Neural cell (in vitro differentiated cells): Measurements from ENCODE around the gene LYSMD3. TPM values are rescaled to one million over a fixed set of nuclear protein-coding genes. Genes with fewer than 3 reads are reported as not detected.

ENCODE experiments used
- H2AFZ ChIP-seq: fragments of 200-600, 300-800 bp; sonication (generic), shearing (Covaris generic); 2 replicates; pipeline ENCODE4 v1.6.0; 2014; ENCODE audit warnings: low read depth, mild to moderate bottlenecking, antibody characterized with exemption, low read length, moderate library complexity
- H3F3A ChIP-seq: fragments of 200-600 bp; shearing (Covaris generic); 2 replicates; pipeline ENCODE4 v1.6.1; 2016; ENCODE audit warnings: mild to moderate bottlenecking, moderate library complexity, mixed read lengths, antibody characterized with exemption, low read length; ENCODE audit not compliant: insufficient read depth, poor library complexity, severe bottlenecking
- H3K27ac ChIP-seq: fragments of 200-600, 300-800 bp; sonication (generic), shearing (Covaris generic); 2 replicates; pipeline ENCODE4 v1.5.1; 2014; ENCODE audit warnings: mild to moderate bottlenecking, low read length, moderate library complexity
- H3K27me3 ChIP-seq: fragments of 300-800, 200-600 bp; sonication (generic), shearing (Covaris generic); 2 replicates; pipeline ENCODE4 v1.6.0; 2014; ENCODE audit warnings: mild to moderate bottlenecking, low read depth, low read length, moderate library complexity; ENCODE audit not compliant: insufficient read depth
- H3K36me3 ChIP-seq: fragments of 300-800, 200-600 bp; sonication (generic), shearing (Covaris generic); 2 replicates; pipeline ENCODE4 v1.5.1; 2014; ENCODE audit warnings: mild to moderate bottlenecking, antibody characterized with exemption, low read length, moderate library complexity; ENCODE audit not compliant: insufficient read depth
- H3K4me2 ChIP-seq: fragments of 300-800, 200-600 bp; sonication (generic), shearing (Covaris generic); 2 replicates; pipeline ENCODE4 v1.6.0; 2014; ENCODE audit warnings: mild to moderate bottlenecking, low read length
- H3K4me3 ChIP-seq: fragments of 300-800, 200-600 bp; sonication (generic), shearing (Covaris generic); 2 replicates; pipeline ENCODE4 v1.5.1; 2014; ENCODE audit warnings: mild to moderate bottlenecking, low read length, moderate library complexity
- H3K79me2 ChIP-seq: fragments of 200-600 bp; shearing (Covaris generic); replicated peaks from 2 replicates; pipeline ENCODE4 v1.6.0; 2014; ENCODE audit warnings: mild to moderate bottlenecking, low read length, moderate library complexity; ENCODE audit not compliant: insufficient read depth
- H3K9ac ChIP-seq: fragments of 300-800, 200-600 bp; sonication (generic), shearing (Covaris generic); 2 replicates; pipeline ENCODE4 v1.6.1; 2016; ENCODE audit warnings: mild to moderate bottlenecking, low read length, mixed read lengths
- H3K9me2 ChIP-seq: fragments of 200-600 bp; shearing (Covaris generic); 2 replicates; pipeline ENCODE4 v1.6.1; 2016; ENCODE audit warnings: mild to moderate bottlenecking, low read length, mixed read lengths; ENCODE audit not compliant: insufficient read depth
- H3K9me3 ChIP-seq: fragments of 200-600, 300-800 bp; sonication (generic), shearing (Covaris generic); 2 replicates; pipeline ENCODE4 v1.6.1; 2016; ENCODE audit warnings: mild to moderate bottlenecking, mixed run types, low read length, moderate library complexity, mixed read lengths
- H4K20me1 ChIP-seq: fragments of 200-600 bp; shearing (Covaris generic); 2 replicates; pipeline ENCODE4 v1.6.1; 2016; ENCODE audit warnings: mild to moderate bottlenecking, mixed run types; ENCODE audit not compliant: insufficient read depth
- EP300 ChIP-seq: fragments of 450-650 bp; conservative IDR thresholded peaks from 2 replicates; pipeline ENCODE4 v1.6.1; 2014; ENCODE audit warnings: antibody characterized with exemption, mild to moderate bottlenecking, moderate library complexity; ENCODE audit not compliant: poor library complexity, severe bottlenecking
- EZH2 ChIP-seq: fragments of 200-600, 300-800 bp; shearing (Covaris generic), sonication (generic); IDR thresholded peaks from 2 replicates; pipeline ENCODE4 v1.6.1; 2014; ENCODE audit warnings: antibody characterized with exemption, low read length, borderline replicate concordance, mild to moderate bottlenecking; ENCODE audit not compliant: insufficient read depth, poor library complexity, severe bottlenecking
- MXI1 ChIP-seq: fragments of 450-650 bp; conservative IDR thresholded peaks from 2 replicates; pipeline ENCODE4 v1.6.1; 2014; ENCODE audit warnings: antibody characterized with exemption, mild to moderate bottlenecking; ENCODE audit not compliant: poor library complexity, severe bottlenecking
- POLR2AphosphoS5 ChIP-seq: IDR thresholded peaks from 2 replicates; pipeline ENCODE4 v1.6.1; 2012
- RAD21 ChIP-seq: fragments of 450-650 bp; conservative IDR thresholded peaks from 2 replicates; pipeline ENCODE4 v1.6.1; 2014; ENCODE audit warnings: antibody characterized with exemption, mild to moderate bottlenecking, moderate library complexity
- SMC3 ChIP-seq: fragments of 450-650 bp; conservative IDR thresholded peaks from 2 replicates; pipeline ENCODE4 v1.6.1; 2014; ENCODE audit warnings: antibody characterized with exemption, mild to moderate bottlenecking, moderate library complexity; ENCODE audit not compliant: poor library complexity
- TAF1 ChIP-seq: IDR thresholded peaks from 2 replicates; pipeline ENCODE4 v1.6.1; 2012; ENCODE audit warnings: low read depth
- polyA plus RNA-seq: library from polyadenylated mRNA; depleted of rRNA; stranded (reverse); fragments of >200 nt; gene quantifications from 2 replicates; pipeline ENCODE4 v1.2.3, GENCODE V29; 2014
- TF ChIP-seq, protein P1 (sequence below): fragments of 450-650 bp; IDR thresholded peaks from 2 replicates; pipeline ENCODE4 v1.5.1; 2014; ENCODE audit warnings: antibody characterized with exemption, mild to moderate bottlenecking, moderate library complexity; ENCODE audit not compliant: poor library complexity, severe bottlenecking
- TF ChIP-seq, protein P2 (sequence below): IDR thresholded peaks from 2 replicates; pipeline ENCODE4 v1.6.1; 2012; ENCODE audit warnings: borderline replicate concordance

The LYSMD3 gene
- polyA plus RNA-seq, 1 donor from 2014 or later, result 11.1 TPM

DNA sequence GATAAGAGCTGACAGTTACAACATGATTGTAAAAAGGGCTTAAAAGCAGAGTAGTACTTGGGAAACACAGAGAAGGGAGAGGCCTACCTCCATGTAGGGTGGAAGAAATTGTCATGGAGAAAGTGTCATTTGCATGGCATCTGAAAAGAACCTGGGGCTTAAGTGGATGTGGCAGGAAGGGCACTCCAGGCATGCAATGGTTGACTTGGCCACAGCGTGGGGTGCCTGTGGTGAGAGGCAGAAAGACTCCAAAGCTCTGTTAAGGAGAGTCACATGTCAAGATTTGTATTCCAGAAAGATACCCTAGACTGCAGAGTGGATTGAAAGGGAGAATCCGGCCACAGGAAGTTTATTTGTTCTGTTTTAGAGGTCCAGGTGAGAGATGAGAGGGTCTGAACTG lies 52.3 kb downstream of the LYSMD3 start:
- no peak overlapping the region for H3K27ac ChIP-seq
- H2AFZ ChIP-seq, result no peak overlapping the region
- peaks cover 10% of the 10 kb centered on the region for H3K27me3 ChIP-seq
- TF ChIP-seq, protein P1, sequence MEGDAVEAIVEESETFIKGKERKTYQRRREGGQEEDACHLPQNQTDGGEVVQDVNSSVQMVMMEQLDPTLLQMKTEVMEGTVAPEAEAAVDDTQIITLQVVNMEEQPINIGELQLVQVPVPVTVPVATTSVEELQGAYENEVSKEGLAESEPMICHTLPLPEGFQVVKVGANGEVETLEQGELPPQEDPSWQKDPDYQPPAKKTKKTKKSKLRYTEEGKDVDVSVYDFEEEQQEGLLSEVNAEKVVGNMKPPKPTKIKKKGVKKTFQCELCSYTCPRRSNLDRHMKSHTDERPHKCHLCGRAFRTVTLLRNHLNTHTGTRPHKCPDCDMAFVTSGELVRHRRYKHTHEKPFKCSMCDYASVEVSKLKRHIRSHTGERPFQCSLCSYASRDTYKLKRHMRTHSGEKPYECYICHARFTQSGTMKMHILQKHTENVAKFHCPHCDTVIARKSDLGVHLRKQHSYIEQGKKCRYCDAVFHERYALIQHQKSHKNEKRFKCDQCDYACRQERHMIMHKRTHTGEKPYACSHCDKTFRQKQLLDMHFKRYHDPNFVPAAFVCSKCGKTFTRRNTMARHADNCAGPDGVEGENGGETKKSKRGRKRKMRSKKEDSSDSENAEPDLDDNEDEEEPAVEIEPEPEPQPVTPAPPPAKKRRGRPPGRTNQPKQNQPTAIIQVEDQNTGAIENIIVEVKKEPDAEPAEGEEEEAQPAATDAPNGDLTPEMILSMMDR, result no peak
- TF ChIP-seq EP300, result no peak
- no peak overlapping the region for H3K4me3 ChIP-seq
- no peaks in the 10 kb centered on the region for H3K9me3 ChIP-seq
- H3K79me2 ChIP-seq, result peaks cover 9% of the 10 kb centered on the region
- H3K36me3 ChIP-seq, result no peaks in the 10 kb centered on the region
- no peaks in the 10 kb centered on the region for H3K9me2 ChIP-seq
- H3F3A ChIP-seq, result peaks cover 3% of the 10 kb centered on the region
- no peak overlapping the region for H3K9ac ChIP-seq
- no peak overlapping the region for H3K4me2 ChIP-seq
- no peaks in the 10 kb centered on the region for H4K20me1 ChIP-seq

DNA sequence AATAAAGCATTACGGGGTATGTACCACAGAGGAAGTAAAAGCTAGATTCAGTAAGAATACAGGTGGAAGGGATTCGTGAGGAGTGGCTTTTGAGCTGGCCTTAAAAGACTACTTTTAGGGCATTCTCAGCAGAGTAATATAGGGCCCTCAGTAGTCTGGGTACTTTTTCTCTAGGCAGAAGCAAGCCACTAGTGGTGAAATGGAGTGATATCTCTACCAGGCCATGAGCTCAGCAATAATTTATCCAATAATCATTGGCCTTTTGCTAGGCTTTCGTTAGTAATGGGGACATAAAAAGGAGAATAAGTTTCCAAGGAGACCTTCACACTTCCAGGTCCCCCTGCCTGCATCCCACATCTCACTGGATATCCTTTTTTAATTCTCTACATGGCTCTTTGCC lies 53.0 kb downstream of the LYSMD3 start:
- Histone ChIP-seq H3K4me2 (no peak overlapping the region), H3K9me3 (no peaks in the 10 kb centered on the region), H3K4me3 (no peak overlapping the region), H2AFZ (no peak overlapping the region), H3K9me2 (no peaks in the 10 kb centered on the region), H3K79me2 (peaks cover 15% of the 10 kb centered on the region), H3F3A (peaks cover 3% of the 10 kb centered on the region), H3K9ac (no peak overlapping the region), H3K36me3 (no peaks in the 10 kb centered on the region), H4K20me1 (no peaks in the 10 kb centered on the region), H3K27ac (no peak overlapping the region), H3K27me3 (peaks cover 10% of the 10 kb centered on the region)
- no peak for TF ChIP-seq SMC3
- TF ChIP-seq, protein P1, result no peak
- TF ChIP-seq EP300, result no peak
- no peak for TF ChIP-seq RAD21
- TF ChIP-seq EZH2, result no peak
- no peak for TF ChIP-seq POLR2AphosphoS5
- TF ChIP-seq, protein P2, sequence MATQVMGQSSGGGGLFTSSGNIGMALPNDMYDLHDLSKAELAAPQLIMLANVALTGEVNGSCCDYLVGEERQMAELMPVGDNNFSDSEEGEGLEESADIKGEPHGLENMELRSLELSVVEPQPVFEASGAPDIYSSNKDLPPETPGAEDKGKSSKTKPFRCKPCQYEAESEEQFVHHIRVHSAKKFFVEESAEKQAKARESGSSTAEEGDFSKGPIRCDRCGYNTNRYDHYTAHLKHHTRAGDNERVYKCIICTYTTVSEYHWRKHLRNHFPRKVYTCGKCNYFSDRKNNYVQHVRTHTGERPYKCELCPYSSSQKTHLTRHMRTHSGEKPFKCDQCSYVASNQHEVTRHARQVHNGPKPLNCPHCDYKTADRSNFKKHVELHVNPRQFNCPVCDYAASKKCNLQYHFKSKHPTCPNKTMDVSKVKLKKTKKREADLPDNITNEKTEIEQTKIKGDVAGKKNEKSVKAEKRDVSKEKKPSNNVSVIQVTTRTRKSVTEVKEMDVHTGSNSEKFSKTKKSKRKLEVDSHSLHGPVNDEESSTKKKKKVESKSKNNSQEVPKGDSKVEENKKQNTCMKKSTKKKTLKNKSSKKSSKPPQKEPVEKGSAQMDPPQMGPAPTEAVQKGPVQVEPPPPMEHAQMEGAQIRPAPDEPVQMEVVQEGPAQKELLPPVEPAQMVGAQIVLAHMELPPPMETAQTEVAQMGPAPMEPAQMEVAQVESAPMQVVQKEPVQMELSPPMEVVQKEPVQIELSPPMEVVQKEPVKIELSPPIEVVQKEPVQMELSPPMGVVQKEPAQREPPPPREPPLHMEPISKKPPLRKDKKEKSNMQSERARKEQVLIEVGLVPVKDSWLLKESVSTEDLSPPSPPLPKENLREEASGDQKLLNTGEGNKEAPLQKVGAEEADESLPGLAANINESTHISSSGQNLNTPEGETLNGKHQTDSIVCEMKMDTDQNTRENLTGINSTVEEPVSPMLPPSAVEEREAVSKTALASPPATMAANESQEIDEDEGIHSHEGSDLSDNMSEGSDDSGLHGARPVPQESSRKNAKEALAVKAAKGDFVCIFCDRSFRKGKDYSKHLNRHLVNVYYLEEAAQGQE, result no peak
- no peak for TF ChIP-seq MXI1
- TF ChIP-seq TAF1, result no peak
